HTR-8/SVneo (cell line): Measurements from ENCODE around the gene FTCD.

ENCODE experiments used
- DNase-seq: peaks from one replicate; pipeline ENCODE4 v3.0.0; 2011; ENCODE audit warnings: low spot score, mixed read lengths; ENCODE audit not compliant: insufficient read length
- FAIRE-seq: peaks from 2 replicates; lab custom pipeline; 2011; peaks lifted over from hg19 to GRCh38; lab: Jason Lieb, UNC

FTCD gene

GRCh38 chr21:46096596-46097335 lies 58.6 kb downstream of the FTCD start:
- FAIRE-seq: peak; percentile 93
- DNase-seq: no peak

- DNase-seq: no peak
- no peak for FAIRE-seq
Observed at GRCh38 chr21:46095814-46096595, 59.4 kb downstream of the FTCD start.

- no peak for FAIRE-seq
- no peak for DNase-seq
Observed at GRCh38 chr21:46095083-46095719, 60.2 kb downstream of the FTCD start.

- DNase-seq (no peak), FAIRE-seq (no peak)
Observed at GRCh38 chr21:46094401-46095082, 60.8 kb downstream of the FTCD start.

GRCh38 chr21:46093668-46094400 lies 61.5 kb downstream of the FTCD start:
- FAIRE-seq (no peak), DNase-seq (no peak)

- FAIRE-seq (no peak), DNase-seq (no peak)
Observed at GRCh38 chr21:46092811-46093667, 62.3 kb downstream of the FTCD start.

GRCh38 chr21:46092026-46092764 lies 63.2 kb downstream of the FTCD start:
- DNase-seq (no peak), FAIRE-seq (no peak)

GRCh38 chr21:46091631-46092025 lies 63.8 kb downstream of the FTCD start:
- DNase-seq (no peak), FAIRE-seq (no peak)

- DNase-seq (no peak), FAIRE-seq (peak; percentile 100)
Observed at GRCh38 chr21:46091118-46091517, 64.3 kb downstream of the FTCD start.

- FAIRE-seq: no peak
- DNase-seq: no peak
Observed at GRCh38 chr21:46089285-46089684, 66.1 kb downstream of the FTCD start.

- FAIRE-seq: no peak
Observed at GRCh38 chr21:46088189-46088588, 67.2 kb downstream of the FTCD start.

GRCh38 chr21:46087641-46088040 lies 67.7 kb downstream of the FTCD start:
- DNase-seq: no peak
- FAIRE-seq: no peak

More at GRCh38 chr21:46088189-46088588, 67.2 kb downstream of the FTCD start:
- no peak for DNase-seq
